SJSA1 (cell line): ENCODE measurements around the gene BBS9. TPM values are rescaled to one million over a fixed set of nuclear protein-coding genes. Genes with fewer than 3 reads are reported as not detected.
"Not testable (repeated sequence)": the region's sequence is repeated elsewhere in the genome, so short reads cannot be mapped to it uniquely, and the experiment has no call there.

Experiments
- DNase-seq, 2 experiments: peaks; one replicate each; pipeline ENCODE4 v3.0.0-alpha.2; 2015 to 2020; ENCODE audit warnings: low spot score in 2 of 2, low read depth in 1 of 2
- H3K27ac ChIP-seq: fragments of 250-450 bp; sonication (Bioruptor Pico); 2 replicates; pipeline ENCODE4 v1.5.1; 2020; ENCODE audit warnings: mild to moderate bottlenecking, moderate library complexity
- H3K27me3 ChIP-seq: fragments of 250-450 bp; sonication (Bioruptor Pico); replicated peaks from 2 replicates; pipeline ENCODE4 v1.5.1; 2020; ENCODE audit warnings: mild to moderate bottlenecking, moderate library complexity
- H3K36me3 ChIP-seq: fragments of 250-450 bp; sonication (Bioruptor Pico); 2 replicates; pipeline ENCODE4 v1.5.1; 2020; ENCODE audit warnings: mild to moderate bottlenecking
- H3K4me1 ChIP-seq: fragments of 250-450 bp; sonication (Bioruptor Pico); replicated peaks from 2 replicates; pipeline ENCODE4 v1.6.1; 2021; ENCODE audit warnings: mild to moderate bottlenecking
- H3K4me3 ChIP-seq: fragments of 250-450 bp; sonication (Bioruptor Pico); 2 replicates; pipeline ENCODE4 v1.5.1; 2020; ENCODE audit warnings: mild to moderate bottlenecking
- H3K9me3 ChIP-seq: fragments of 250-450 bp; sonication (Bioruptor Pico); replicated peaks from 2 replicates; pipeline ENCODE4 v1.5.1; 2020; ENCODE audit warnings: mild to moderate bottlenecking
- total RNA-seq: library from RNA; depleted of rRNA; stranded (reverse); fragments of >200 nt; shearing (Covaris generic); gene quantifications from 2 replicates; pipeline ENCODE4 v1.2.3, GENCODE V29; 2014; rRNA removed

Gene BBS9
- total RNA-seq: 2.1 and 3.6 TPM in 2 replicates

DNA sequence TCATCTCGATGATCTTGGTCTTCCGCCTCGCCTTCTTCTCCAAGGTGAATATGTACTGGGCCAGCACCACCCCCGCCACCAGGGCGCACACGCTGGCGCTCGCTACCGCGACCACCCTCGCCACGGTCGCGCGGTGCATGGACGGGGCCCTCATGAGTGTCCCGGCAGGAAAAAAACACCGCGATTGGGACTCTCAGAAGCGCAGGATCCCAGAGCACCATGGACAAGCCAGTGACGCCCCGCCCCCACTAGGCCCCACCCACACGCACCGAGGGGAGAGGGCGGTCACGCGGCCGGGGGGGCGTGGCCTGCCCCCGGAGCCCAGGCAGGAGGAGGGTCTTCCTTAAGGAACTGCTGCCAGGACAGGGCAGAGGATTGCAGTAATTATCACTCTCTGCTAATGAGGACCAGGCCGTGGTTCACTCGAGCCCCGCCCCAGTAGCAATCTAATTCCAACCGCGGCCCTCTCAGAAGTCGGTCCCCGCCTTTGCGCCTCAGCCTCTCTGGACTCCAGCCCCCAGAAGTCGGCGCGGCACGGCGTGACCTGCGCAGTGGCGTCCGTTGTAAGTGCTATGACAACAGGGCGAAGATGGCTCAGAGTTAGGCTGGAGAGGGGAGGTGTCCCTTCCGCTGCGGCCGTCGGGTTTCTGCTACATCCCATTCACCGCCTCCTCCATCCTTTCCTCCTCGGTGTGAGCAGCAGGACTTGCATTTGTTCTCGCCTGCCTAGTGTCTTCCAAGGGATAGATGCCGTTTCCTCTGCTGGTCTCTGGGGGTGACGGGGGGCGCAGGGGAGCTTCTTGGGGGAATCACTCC lies at the start of gene BBS9:
Gene BBS9 (plus strand): TSS at position 575 of the 816 bp plus-strand sequence. CDS start 16,689 bp downstream, outside the sequence.
- Histone ChIP-seq H3K9me3 (no peaks in the 10 kb centered on the region), H3K36me3 (no peaks in the 10 kb centered on the region), H3K4me3 (peak within 1 kb of the TSS; percentile 67), H3K4me1 (peaks cover 5% of the 10 kb centered on the region), H3K27me3 (no peaks in the 10 kb centered on the region), H3K27ac (peak within 1 kb of the TSS; percentile 7; the same call in 1 of the 2 replicates)
- DNase-seq: peak; percentile 92 to 97

DNA sequence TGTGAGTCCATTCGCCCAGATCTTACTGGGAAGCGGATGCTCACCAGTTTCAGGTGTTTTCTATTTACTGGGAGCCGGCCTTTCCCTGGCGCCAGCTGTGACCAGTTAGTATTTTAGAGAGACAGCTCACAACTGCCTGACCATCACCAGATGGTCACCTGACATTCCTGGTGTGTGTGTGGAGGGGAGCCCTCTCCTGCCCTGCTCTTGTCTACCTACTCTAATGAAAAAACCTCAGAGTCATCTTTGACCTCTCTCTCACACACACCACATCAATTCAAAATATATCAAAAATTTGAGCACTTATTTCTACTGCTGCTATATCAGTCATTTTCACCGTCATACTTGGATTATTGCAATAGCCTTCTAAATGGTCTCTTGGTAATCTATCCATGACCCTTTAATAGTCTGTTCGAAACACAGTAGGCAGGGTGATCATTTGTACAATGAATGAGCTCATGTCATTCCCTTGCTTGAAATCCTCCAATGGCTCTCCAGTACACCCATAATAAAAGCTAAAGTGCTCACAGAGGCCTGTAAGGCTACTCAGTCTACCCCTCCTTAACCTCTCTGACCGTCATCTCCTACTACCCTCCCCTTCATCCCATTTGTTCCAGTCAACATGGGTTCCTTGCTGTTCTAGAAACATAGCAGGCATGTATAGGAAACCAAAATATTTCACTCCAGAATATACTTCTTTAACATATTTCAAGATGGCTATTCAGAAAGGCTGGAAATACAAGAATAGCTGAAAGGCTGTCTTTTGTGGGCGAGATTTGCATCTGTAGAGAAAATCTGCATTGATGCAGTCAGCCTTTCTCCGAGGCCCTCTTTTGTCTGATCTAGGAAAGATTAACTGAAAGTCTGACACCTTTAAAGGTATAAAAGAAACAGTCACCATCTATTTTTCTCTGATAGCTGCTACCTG lies 49.3 kb upstream of the BBS9 start:
- H3K36me3 ChIP-seq: no peaks in the 10 kb centered on the region

DNA sequence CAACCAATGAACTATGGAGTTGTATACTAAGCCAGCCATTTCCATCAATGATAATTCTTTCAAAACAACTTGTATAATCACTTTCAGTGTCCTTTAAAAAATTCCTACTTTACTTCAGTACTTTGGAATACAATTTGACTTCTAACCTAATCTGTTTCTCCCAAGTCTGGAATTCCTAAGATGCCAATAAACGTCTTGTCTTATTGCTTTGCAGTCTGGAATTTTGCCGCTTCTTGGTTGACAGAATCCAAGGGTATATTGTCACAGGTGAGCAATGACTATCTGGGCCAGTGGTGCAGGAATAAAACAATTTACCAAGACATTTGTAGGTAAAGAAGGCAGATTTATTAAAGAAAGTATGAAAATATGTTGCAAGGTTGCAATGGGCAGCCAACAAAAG lies 42.0 kb upstream of the BBS9 start:
- DNase-seq: no peak
- H3K4me3 ChIP-seq: no peak overlapping the region
- no peaks in the 10 kb centered on the region for H3K9me3 ChIP-seq
- H3K36me3 ChIP-seq: no peaks in the 10 kb centered on the region
- H3K27me3 ChIP-seq: no peaks in the 10 kb centered on the region
- H3K27ac ChIP-seq: no peak overlapping the region
- peaks cover 13% of the 10 kb centered on the region for H3K4me1 ChIP-seq

More for the DNA sequence above, 49.3 kb upstream of the BBS9 start:
- Histone ChIP-seq H3K4me3 (no peak overlapping the region), H3K27ac (no peak overlapping the region), H3K9me3 (no peaks in the 10 kb centered on the region), H3K4me1 (no peaks in the 10 kb centered on the region), H3K27me3 (no peaks in the 10 kb centered on the region)
- DNase-seq: no peak

DNA sequence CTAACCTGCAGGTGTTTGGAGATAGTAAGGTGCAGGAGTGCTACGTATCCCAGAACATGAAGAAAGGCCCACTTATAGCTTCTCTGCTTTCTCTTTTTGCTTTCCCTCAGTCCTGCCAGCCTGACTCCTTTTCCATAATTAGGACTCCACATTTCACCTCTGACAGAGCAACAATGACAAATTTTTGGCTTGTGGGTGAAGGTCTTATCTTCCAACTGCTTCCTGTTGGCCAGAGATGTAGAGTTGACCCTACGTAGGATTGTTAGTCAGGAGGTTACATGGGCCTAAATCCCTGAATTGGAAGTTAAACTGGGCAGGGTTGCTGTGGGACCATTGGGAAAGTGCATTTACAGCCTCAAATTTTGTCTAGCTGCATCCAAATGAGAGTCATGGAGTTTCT lies 41.5 kb upstream of the BBS9 start:
- Histone ChIP-seq H3K4me1 (peaks cover 13% of the 10 kb centered on the region), H3K27ac (no peak overlapping the region), H3K27me3 (no peaks in the 10 kb centered on the region), H3K9me3 (no peaks in the 10 kb centered on the region), H3K36me3 (no peaks in the 10 kb centered on the region), H3K4me3 (no peak overlapping the region)
- DNase-seq: no peak

DNA sequence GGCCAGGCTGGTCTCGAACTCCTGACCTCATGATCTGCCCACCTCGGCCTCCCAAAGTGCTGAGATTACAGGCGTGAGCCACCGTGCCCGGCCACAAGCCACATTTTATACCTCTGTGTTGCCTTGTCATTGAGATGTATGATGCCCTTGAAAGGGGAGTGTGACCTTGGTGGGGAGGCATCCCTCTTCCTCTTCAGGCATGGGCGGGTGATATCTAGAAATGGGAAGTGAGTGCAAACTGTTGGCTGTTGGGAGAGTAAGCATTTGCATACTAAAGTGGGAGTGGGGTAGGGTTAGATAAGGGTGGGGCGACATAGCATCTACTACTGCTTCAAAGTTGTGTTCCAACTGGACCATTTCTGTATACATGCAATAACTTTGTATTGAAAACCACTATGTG lies 40.2 kb upstream of the BBS9 start:
- H3K4me1 ChIP-seq: peaks cover 13% of the 10 kb centered on the region
- H3K4me3 ChIP-seq: no peak overlapping the region
- H3K27ac ChIP-seq: no peak overlapping the region
- H3K27me3 ChIP-seq: no peaks in the 10 kb centered on the region
- no peaks in the 10 kb centered on the region for H3K9me3 ChIP-seq
- no peak for DNase-seq
- H3K36me3 ChIP-seq: peaks cover 10% of the 10 kb centered on the region

DNA sequence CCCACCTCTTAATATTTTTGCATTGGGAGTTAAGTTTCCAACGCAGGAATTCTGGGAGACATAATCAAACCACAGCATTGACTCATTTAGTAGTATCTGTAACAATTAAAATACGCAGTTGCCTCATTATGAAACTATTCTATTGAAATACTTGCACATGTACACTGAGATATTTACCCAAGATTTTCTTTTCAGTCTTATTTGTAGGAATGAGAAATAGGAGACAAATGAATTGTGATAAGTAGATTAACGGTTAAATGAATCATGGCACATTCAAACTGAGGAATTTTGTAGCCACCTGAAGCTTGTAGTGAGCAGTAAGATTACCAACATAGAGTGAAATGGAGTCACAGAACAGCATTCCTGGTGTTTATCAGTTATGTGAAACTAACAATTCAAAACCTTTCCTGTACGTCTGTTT lies 38.2 kb upstream of the BBS9 start:
- peak overlapping the region; percentile 63 for H3K27ac ChIP-seq
- peak in 1 of 2 experiments; percentile 41 for DNase-seq
- H3K36me3 ChIP-seq: peaks cover 26% of the 10 kb centered on the region

DNA sequence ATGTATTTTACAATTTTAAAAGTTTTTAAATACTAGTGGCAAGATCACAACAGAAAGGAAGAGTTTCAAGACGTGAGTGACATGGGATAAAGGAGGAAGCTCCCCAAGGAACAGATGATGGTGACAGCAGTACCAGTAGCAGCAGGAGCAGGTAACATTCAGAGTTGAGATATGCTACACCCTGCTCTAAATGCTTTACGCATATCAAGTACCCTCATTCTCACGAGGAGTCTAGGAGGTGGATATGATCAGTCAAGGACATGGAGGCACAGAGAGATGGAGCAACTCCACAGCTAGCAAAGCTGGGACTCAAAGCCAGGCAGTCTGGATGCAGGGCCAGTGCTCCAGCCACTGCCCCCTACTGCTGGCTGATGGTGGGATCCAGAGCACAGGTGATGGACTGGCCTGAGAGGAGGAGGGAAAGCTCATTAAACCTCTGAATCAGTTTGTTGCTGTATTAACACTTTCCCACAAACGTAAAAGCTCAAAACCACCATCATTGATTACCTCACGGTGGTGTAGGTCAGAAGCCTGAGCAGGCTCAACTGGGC lies 37.6 kb upstream of the BBS9 start:
- DNase-seq: no peak
- Histone ChIP-seq H3K27me3 (no peaks in the 10 kb centered on the region), H3K4me3 (no peak overlapping the region), H3K4me1 (peaks cover 13% of the 10 kb centered on the region), H3K9me3 (no peaks in the 10 kb centered on the region), H3K36me3 (peaks cover 32% of the 10 kb centered on the region), H3K27ac (peak overlapping the region; percentile 63)

More for the DNA sequence above, 38.2 kb upstream of the BBS9 start:
- Histone ChIP-seq H3K4me3 (no peak overlapping the region), H3K4me1 (peaks cover 13% of the 10 kb centered on the region), H3K9me3 (no peaks in the 10 kb centered on the region), H3K27me3 (no peaks in the 10 kb centered on the region)

DNA sequence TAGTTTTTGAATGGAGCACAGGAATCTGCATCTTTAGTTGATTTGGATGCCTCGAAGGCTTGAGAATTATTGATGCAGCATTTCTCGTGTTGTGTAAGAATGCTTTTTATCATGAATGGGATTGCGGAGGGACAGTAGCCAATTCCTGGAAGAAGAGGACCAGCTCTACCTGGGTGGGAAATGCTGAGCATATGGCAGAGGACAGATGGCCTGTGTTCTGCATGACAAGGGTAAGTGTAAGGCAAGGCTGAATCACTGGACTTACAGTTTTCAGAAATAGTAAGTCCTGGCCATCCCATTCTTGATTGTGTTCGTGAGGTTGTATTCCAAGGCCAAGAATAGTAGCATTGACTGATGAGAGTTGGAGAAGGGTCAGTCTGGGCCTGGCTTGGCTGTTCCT lies 36.1 kb upstream of the BBS9 start:
- peaks cover 48% of the 10 kb centered on the region for H3K36me3 ChIP-seq
- H3K4me3 ChIP-seq: no peak overlapping the region
- DNase-seq: no peak
- no peaks in the 10 kb centered on the region for H3K27me3 ChIP-seq
- no peak overlapping the region for H3K27ac ChIP-seq
- H3K4me1 ChIP-seq: peaks cover 13% of the 10 kb centered on the region
- H3K9me3 ChIP-seq: no peaks in the 10 kb centered on the region

DNA sequence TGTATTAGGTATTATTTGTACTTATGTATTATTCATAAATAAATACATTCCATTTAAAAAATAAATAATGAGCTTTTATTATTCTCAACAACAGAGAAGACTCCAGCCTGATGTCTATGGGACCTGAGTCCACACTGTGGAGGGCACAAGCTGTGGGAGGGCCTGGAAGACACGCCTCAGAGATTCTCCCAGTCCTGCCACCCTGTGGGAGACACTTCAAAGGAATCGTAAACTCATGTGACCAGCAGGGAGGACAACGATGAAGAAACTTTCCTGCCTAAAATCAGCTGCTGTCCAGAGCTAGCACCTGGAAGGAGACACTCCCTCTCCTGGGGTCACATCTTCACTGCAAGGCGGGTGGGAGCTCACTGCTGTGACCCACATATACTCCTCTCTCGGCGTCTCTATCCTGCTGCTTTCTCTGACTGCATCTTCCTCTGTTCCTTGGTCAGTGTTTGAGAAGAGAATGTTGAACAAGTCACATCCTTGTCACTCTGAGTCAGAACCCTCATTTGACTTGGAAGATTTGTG lies 34.6 kb upstream of the BBS9 start:
- not testable (repeated sequence) for H3K27ac ChIP-seq, H3K9me3 ChIP-seq, H3K27me3 ChIP-seq, DNase-seq, H3K4me3 ChIP-seq
- Histone ChIP-seq H3K36me3 (peaks cover 58% of the 10 kb centered on the region), H3K4me1 (peaks cover 13% of the 10 kb centered on the region)

DNA sequence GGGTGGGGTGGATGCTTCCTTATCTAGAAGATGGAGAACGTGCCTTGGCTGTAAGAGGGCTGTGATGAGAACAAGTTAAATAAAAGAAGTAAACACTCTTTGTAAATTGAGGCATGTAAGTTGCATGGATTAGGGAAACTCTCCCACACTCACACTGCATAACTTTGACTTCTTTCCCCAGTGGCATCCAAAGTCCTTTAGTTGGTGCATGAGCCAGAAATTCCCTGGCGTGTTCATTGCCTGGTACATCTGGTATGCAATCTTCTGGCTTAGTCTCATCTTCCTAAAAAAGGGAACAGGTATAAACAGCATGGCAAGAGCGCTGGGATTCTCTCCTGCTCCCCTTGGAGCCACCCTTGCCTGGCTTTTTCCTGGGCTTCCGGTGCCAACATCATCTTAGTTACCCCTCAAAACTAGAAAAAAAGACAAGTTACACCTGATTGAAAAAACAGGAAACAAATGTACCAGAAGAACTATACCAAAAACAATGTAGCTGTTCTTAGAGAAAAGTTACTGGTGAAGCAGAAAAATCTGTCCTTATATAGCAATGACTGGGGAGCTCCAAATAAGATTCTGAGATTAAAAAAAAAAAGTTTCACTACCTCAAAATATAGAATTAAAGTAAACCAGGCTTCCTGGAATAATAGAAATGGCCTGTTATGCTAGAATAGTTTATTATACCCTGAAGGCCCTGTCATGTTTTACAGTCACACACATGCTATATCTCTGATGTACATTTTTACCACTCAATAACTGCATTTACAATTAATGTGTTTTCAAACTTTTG lies 30.0 kb upstream of the BBS9 start:
- Histone ChIP-seq H3K27ac (no peak overlapping the region), H3K27me3 (no peaks in the 10 kb centered on the region), H3K9me3 (no peaks in the 10 kb centered on the region), H3K4me3 (no peak overlapping the region), H3K4me1 (no peaks in the 10 kb centered on the region), H3K36me3 (peaks cover 81% of the 10 kb centered on the region)
- DNase-seq: no peak

DNA sequence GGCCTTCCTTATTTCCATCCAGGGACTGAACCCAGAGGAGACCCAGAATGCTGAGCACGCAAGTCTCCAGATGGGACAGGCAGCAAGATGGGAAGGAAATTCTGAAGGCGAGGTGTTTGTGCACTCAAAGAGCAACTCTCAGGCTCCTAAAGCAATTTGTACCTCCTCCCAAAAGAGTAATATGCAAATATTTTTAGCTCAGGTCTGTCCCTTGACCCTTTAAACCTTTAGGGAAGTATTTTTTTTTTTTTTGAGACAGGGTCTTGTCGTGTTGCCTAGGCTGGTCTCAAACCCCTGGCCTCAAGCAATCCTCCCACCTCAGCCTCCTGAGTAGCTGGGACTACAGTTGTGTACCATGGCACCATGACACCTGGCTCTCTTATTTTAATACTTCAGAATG lies 28.6 kb upstream of the BBS9 start:
- Histone ChIP-seq H3K9me3 (no peaks in the 10 kb centered on the region), H3K4me3 (no peak overlapping the region), H3K36me3 (peaks cover 71% of the 10 kb centered on the region), H3K27ac (no peak overlapping the region), H3K27me3 (no peaks in the 10 kb centered on the region), H3K4me1 (no peaks in the 10 kb centered on the region)
- DNase-seq: no peak

DNA sequence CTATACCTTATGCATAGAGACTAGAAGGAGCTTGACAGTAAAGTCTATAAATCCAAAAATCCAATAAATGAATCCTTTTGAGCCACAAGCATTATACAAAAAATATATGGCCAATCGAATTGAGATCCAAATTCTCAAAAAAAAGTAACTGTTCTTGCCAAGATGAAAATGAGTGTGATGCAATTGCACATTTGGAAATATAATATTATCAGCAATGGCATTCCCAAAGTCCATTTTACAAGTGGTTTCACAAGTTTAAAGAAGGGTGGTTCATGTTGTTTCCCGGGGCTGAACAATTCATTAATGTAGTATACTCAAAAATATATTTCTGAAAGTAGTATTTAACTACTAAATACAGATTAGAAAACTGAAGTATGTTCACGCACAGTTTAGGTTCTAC lies 27.5 kb upstream of the BBS9 start:
- peaks cover 4% of the 10 kb centered on the region; the same call in 1 of the 2 replicates for H3K4me1 ChIP-seq
- no peaks in the 10 kb centered on the region for H3K9me3 ChIP-seq
- no peak overlapping the region for H3K27ac ChIP-seq
- no peak for DNase-seq
- H3K27me3 ChIP-seq: no peaks in the 10 kb centered on the region
- H3K4me3 ChIP-seq: no peak overlapping the region
- H3K36me3 ChIP-seq: peaks cover 60% of the 10 kb centered on the region
